NCI-H1105 (cell line): ENCODE data around the gene ADGRF1.
A peak's percentile ranks its signal among the peaks of the same experiment; 100 is the strongest.

ENCODE experiments used
- DNase-seq: peaks from one replicate; lab custom pipeline; 2025; lab: John Stamatoyannopoulos, UW

The ADGRF1 gene

DNA sequence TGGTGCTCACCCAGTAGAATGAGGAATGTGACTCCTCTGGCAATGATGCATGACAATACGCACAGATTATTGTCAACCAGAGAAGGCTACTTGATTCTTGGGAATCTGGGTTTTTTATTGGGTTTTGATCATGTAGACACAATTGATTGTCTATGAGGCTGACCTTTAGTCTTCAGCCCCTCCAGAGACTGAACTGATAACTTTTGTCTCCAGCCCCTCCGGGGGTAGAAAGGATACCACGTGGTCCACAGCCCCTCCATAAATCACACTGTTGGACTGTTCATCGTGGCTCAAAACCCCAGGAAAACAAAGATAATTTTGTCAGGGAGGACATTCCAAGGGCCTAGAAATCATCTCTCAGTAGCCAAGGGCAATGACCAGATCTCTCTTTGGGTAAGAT is 62.9 kb downstream of the ADGRF1 start:
- no peak for DNase-seq

DNA sequence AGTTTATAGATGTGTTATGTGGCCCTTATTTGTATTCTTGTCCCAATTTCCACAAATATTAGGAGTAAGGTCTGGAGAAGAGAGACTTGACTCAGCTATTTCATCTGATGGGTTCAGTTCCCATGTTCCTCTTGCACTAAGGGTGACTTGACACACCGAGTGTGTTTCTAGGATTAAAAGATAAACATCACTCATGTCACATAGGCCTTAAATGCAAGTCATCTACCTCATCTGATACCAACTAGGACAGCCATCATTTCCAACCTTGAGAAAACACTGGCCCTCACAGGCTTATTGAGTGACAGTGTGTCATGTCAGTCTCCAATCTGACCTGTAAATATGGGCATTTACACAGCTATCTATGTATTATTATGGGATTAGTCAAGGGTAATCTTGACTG is 67.3 kb downstream of the ADGRF1 start:
- DNase-seq: no peak

- no peak for DNase-seq
These were observed 69.1 kb downstream of the ADGRF1 start for GRCh38 chr6:46973029-46973428.

DNA sequence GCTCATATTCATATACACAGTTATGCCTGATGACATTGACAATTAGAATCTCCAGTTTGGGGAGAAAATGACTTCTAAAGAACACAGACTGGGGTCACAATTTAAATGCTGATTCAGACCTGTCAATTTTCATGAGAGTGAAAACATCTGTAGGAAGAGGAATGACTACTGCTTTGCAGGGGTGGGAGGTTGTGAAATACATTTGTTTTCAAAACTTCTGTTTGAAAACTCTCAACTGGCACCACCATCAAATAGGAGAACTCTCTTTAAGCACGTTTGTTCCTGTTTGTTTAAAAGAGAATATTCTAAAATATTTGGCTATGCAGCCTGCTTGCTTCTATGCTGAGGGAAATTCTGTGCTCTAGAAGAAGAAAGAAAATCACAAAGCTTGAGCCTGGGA is 69.6 kb downstream of the ADGRF1 start:
- DNase-seq: no peak

- no peak for DNase-seq
These were observed 72.9 kb downstream of the ADGRF1 start for GRCh38 chr6:46969206-46969605.

GRCh38 chr6:46967826-46968349 is 74.2 kb downstream of the ADGRF1 start:
- DNase-seq: no peak

DNA sequence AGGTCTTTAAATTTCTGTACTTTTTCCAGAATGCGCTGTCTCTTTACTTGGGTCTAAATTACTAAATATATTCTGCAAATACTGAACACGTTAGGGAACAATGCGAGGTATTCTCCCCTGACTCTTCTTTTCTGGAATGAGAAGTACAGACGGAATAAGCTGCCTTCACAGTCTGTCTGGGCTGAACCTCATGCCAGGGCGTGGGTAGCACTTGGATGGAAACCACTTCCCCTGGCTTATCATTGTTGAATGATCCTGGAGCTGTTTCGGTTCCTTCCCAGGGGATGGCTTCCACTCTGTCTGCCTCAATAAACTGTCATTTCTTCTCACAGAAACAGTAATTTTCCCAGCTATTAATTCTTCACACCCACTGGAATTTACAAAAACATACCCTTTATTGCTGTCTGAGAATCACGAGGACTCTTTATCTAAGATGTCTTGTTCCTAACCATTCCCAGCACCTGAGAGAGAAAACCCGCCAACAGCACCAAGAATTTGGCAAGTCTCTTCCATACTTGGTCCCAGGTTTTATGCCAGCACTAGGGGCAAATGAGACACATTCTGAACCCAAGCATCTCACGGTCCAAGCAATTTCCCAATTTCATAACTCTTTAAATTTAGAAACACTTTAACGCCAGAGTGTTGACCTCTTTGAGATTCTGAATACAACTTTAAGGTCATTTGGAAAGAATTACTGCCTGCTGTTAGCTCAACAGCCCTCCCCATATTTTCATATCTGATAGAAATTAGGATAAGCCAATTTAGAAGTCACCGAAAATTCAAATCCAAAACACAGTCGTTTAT is 77.2 kb downstream of the ADGRF1 start:
- DNase-seq: no peak

DNA sequence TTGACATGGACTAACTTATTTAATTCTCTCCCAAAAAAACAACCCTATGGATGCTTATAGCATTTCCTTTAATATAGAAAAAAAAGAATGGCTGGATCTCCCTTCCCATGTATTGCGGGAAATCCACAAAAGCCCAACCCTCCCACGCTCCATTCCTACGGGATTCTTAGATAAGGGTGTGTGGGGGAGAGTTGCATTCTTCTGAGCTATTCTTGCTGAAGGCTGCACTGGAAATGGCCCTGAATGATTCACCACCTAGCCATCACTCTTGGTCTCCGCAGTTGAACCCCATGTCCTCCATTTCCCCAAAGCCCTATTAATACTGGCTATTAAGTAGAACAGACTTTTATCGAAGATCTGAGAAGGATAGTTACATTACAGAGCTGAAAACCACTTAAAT is 78.5 kb downstream of the ADGRF1 start:
- DNase-seq: no peak

GRCh38 chr6:46963039-46963438 is 79.1 kb downstream of the ADGRF1 start:
- no peak for DNase-seq

- no peak for DNase-seq
These were observed 80.4 kb downstream of the ADGRF1 start for GRCh38 chr6:46961711-46962110.

DNA sequence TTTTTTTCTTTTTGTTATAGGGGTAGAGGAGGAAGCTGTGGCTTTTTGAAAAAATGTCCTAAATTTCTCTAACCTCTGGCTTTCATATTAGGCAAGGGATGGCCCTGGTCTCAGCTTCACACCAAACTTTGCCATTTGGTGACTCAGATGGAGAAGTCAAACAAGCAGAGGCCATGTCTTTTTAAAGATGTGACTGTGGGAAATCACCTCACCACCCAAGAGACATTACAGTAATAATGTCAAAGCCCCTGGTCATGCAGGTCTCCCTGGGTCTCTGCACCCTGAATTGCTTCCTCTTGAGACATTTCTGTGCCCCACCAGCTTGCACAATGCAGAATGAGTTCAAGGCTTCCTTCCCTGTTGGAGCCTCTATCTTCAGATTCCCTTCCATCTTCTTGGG is 80.9 kb downstream of the ADGRF1 start:
- no peak for DNase-seq

- no peak for DNase-seq
These were observed 82.7 kb downstream of the ADGRF1 start for GRCh38 chr6:46959419-46959818.

DNA sequence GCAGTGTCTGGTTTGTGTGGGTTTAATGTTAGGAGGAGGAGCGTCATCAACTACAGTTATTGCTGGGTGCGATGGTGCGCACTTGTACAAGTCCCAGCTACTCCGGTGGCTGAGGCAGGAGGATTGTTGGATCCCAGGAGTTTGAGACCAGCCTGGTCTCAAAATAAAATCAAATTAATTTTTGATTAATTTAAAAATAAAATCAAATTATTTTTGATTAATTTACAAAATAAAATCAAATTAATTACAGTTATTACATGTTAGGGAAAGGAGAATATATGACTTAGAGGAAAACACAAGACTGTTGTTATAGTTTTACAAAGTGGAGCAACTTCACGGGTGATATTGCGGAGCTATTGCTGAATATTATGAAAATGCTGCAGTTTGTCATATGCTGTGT is 85.7 kb downstream of the ADGRF1 start:
- no peak for DNase-seq

DNA sequence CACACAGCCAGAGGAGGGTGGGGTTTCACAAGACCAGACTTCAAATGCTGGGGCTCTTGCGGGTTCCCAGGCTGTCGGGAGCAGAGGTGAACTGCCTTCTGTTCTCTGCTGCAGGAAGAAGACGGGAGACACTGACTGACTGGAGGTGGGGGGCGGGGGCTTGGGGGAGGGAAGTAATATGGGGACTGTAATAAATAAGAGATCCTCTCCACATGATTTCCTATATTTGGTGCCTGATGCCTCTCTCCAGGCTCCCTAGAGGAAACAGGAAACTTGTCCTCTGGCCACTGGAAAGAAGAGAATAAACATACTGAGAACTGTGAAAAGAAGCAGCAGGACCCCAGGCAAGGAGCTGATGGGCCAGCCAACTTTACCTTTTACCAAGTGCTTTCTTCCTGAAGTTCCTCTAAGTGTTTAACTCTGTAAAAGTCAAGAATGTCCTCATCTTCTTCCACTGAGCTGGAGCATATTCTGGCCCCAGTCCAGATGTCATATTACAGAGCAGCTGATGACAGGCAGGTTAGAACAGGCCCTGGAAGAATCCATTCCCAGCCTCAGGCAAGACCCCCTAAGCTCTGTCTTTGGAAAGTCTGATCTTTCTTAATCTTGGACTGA is 87.2 kb downstream of the ADGRF1 start:
- DNase-seq: peak; percentile 92

- no peak for DNase-seq
These were observed 88.2 kb downstream of the ADGRF1 start for GRCh38 chr6:46953921-46954320.

GRCh38 chr6:46949632-46950280 is 92.4 kb downstream of the ADGRF1 start:
- DNase-seq: no peak

- DNase-seq: no peak
These were observed 93.4 kb downstream of the ADGRF1 start for GRCh38 chr6:46948699-46949098.
